Endothelial cell of umbilical vein (primary cell): ENCODE measurements around the gene KRT32. TPM values are rescaled to one million over a fixed set of nuclear protein-coding genes. Genes with fewer than 3 reads are reported as not detected.

Experiments used
- BruUV-seq: library from RNA; stranded (reverse); fragments of 400-500 nt; replicated peaks from 2 replicates; lab custom pipeline; 2021; lab: Mats Ljungman, UMichigan
- CTCF ChIA-PET: fragments of 300-600, 350-600 bp; sonication (Branson Sonifier 250); formaldehyde crosslinking; loops from one replicate; lab custom pipeline; 2021; ENCODE audit warnings: antibody characterized with exemption, inconsistent platforms; lab: Charles Lee
- POLR2A ChIA-PET: fragments of 300-600, 350-600 bp; sonication (Branson Sonifier 250); formaldehyde crosslinking; loops from one replicate; lab custom pipeline; 2021; ENCODE audit warnings: antibody characterized with exemption, inconsistent platforms; lab: Charles Lee
- DNase-seq: peaks from one replicate; pipeline ENCODE4 v3.0.0-alpha.2; 2011; ENCODE audit warnings: low read depth, low spot score
- FAIRE-seq: peaks from 2 replicates; lab custom pipeline; 2011; peaks lifted over from hg19 to GRCh38; lab: Jason Lieb, UNC
- H2AFZ ChIP-seq: 2 replicates; pipeline ENCODE4 v1.6.0; 2012; ENCODE audit warnings: low read depth, low read length, control low read depth, inconsistent platforms
- H3K27ac ChIP-seq: 2 replicates; pipeline ENCODE4 v1.5.1; 2011; ENCODE audit warnings: low read depth, mild to moderate bottlenecking, control low read depth, low read length, moderate library complexity; ENCODE audit not compliant: insufficient read depth
- H3K27me3 ChIP-seq, 2 experiments: 2 replicates each; pipeline versions ENCODE4 v1.6.0 to v1.6.1; 2011; ENCODE audit warnings: low read length in 2 of 2, mixed read lengths in 1 of 2; ENCODE audit not compliant: control insufficient read depth in 2 of 2, insufficient read depth in 2 of 2
- H3K36me3 ChIP-seq, 2 experiments: 2 replicates in 1 of 2; 3 replicates in 1 of 2; pipeline ENCODE4 v1.5.1; 2011; ENCODE audit warnings: low read length in 2 of 2, mild to moderate bottlenecking in 1 of 2, moderate library complexity in 1 of 2; ENCODE audit not compliant: control insufficient read depth in 2 of 2, insufficient read depth in 2 of 2; ENCODE audit errors: extremely low read depth in 1 of 2
- H3K4me1 ChIP-seq: 3 replicates; pipeline ENCODE4 v1.5.1; 2011; ENCODE audit warnings: mild to moderate bottlenecking, low read length; ENCODE audit not compliant: control insufficient read depth, insufficient read depth; ENCODE audit errors: extremely low read depth
- H3K4me2 ChIP-seq: 2 replicates; pipeline ENCODE4 v1.6.1; 2011; ENCODE audit warnings: low read length, control low read depth, mixed read lengths; ENCODE audit not compliant: insufficient read depth
- H3K4me3 ChIP-seq, 3 experiments: fragments of 200-600 bp in 1 of 3; sonication (generic), shearing (Covaris generic) in 1 of 3; replicated peaks in 1 of 3; 2 replicates each; pipeline ENCODE4 v1.5.1; 2011 to 2016; ENCODE audit warnings: control low read depth in 3 of 3, low read length in 3 of 3, mild to moderate bottlenecking in 2 of 3, inconsistent platforms in 1 of 3, low read depth in 1 of 3, moderate library complexity in 1 of 3; ENCODE audit not compliant: insufficient read depth in 1 of 3
- H3K79me2 ChIP-seq: 2 replicates; pipeline ENCODE4 v1.6.0; 2012; ENCODE audit warnings: low read length, inconsistent platforms; ENCODE audit not compliant: control insufficient read depth, insufficient read depth
- H3K9ac ChIP-seq: replicated peaks from 2 replicates; pipeline ENCODE3; 2011; ENCODE audit warnings: low read length, control low read depth; ENCODE audit not compliant: insufficient read depth; ENCODE audit errors: extremely low read depth
- H3K9me1 ChIP-seq: replicated peaks from 3 replicates; pipeline ENCODE4 v1.6.0; 2011; ENCODE audit warnings: mild to moderate bottlenecking, low read length; ENCODE audit not compliant: control insufficient read depth, insufficient read depth; ENCODE audit errors: extremely low read depth
- H3K9me3 ChIP-seq: replicated peaks from 2 replicates; pipeline ENCODE4 v1.5.1; 2012; ENCODE audit warnings: low read length, inconsistent platforms; ENCODE audit not compliant: control insufficient read depth, insufficient read depth
- H4K20me1 ChIP-seq: replicated peaks from 2 replicates; pipeline ENCODE3; 2011; ENCODE audit warnings: mild to moderate bottlenecking, low read length; ENCODE audit not compliant: control insufficient read depth, insufficient read depth; ENCODE audit errors: extremely low read depth
- EZH2 ChIP-seq: IDR thresholded peaks from 2 replicates; pipeline ENCODE4 v1.6.1; 2012; ENCODE audit warnings: borderline replicate concordance, low read depth, mild to moderate bottlenecking, moderate library complexity, low read length, inconsistent platforms; ENCODE audit not compliant: severe bottlenecking
- FOS ChIP-seq: IDR thresholded peaks from 2 replicates; pipeline ENCODE4 v1.6.1; 2011; ENCODE audit warnings: mild to moderate bottlenecking, low read length, moderate library complexity, borderline replicate concordance; ENCODE audit not compliant: insufficient read depth
- GATA2 ChIP-seq: IDR thresholded peaks from 2 replicates; pipeline ENCODE4 v1.7.0; 2011; ENCODE audit warnings: low read depth, mild to moderate bottlenecking, moderate library complexity, mixed read lengths, low read length; ENCODE audit not compliant: insufficient read length, insufficient read depth
- JUN ChIP-seq: IDR thresholded peaks from 2 replicates; pipeline ENCODE4 v1.6.1; 2011; ENCODE audit warnings: borderline replicate concordance, low read depth; ENCODE audit not compliant: insufficient read length, insufficient read depth
- MYC ChIP-seq: IDR thresholded peaks from one replicate; pipeline ENCODE4 v1.6.1; 2011; ENCODE audit warnings: mild to moderate bottlenecking, low read depth, low read length
- POLR2A ChIP-seq: IDR thresholded peaks from 2 replicates; pipeline ENCODE4 v1.6.1; 2012; ENCODE audit warnings: low read depth, mild to moderate bottlenecking, control low read depth, low read length
- POLR2AphosphoS5 ChIP-seq: IDR thresholded peaks from 2 replicates; pipeline ENCODE4 v1.6.1; 2012; ENCODE audit warnings: low read depth, mild to moderate bottlenecking, control low read depth, low read length, moderate library complexity; ENCODE audit not compliant: insufficient read depth
- dilution Hi-C: fragments of 300-500 bp; cut with MboI; formaldehyde crosslinking; loops from one replicate; pipeline ENCODE4 v1.15.0; 2019; ENCODE audit warnings: low sequenced_read_pairs; ENCODE audit not compliant: extremely low pct_ligation_motif_present
- intact Hi-C: fragments of 100-400 bp; cut with micrococcal nuclease; formaldehyde crosslinking; loops from one replicate; pipeline ENCODE4 v1.10.0; 2022
- polyA plus RNA-seq, 4 experiments: library from polyadenylated mRNA; depleted of rRNA in 3 of 4; stranded (reverse) in 3 of 4; unstranded in 1 of 4; fragments of >200 nt; gene quantifications; 2 replicates each; pipeline versions ENCODE4 v1.2.1 to v1.2.3, GENCODE V29; 2011 to 2012; ENCODE audit warnings: missing spikeins in 1 of 4
- total RNA-seq: library from RNA; stranded (reverse); gene quantifications from 2 replicates; pipeline ENCODE4 v1.2.3, GENCODE V29; 2021
- TF ChIP-seq, protein P1 (sequence below), 2 donors: IDR thresholded peaks; 1 replicate in 1 of 2; 2 replicates in 1 of 2; pipeline ENCODE4 v1.5.1; 2011; ENCODE audit warnings: low read length in 2 of 2, mild to moderate bottlenecking in 2 of 2, moderate library complexity in 2 of 2, control low read depth in 1 of 2, inconsistent platforms in 1 of 2, low read depth in 1 of 2; ENCODE audit not compliant: insufficient read depth in 1 of 2; ENCODE audit errors: extremely low read depth in 1 of 2
- TF ChIP-seq, protein P2 (sequence below): IDR thresholded peaks from 2 replicates; pipeline ENCODE4 v1.6.1; 2011; ENCODE audit not compliant: insufficient read depth, insufficient read length

Gene KRT32
- total and polyA plus RNA-seq, 2 donors (not counting 3 experiments of a cell fraction or from before 2014, with no cell fraction given), result not detected

DNA sequence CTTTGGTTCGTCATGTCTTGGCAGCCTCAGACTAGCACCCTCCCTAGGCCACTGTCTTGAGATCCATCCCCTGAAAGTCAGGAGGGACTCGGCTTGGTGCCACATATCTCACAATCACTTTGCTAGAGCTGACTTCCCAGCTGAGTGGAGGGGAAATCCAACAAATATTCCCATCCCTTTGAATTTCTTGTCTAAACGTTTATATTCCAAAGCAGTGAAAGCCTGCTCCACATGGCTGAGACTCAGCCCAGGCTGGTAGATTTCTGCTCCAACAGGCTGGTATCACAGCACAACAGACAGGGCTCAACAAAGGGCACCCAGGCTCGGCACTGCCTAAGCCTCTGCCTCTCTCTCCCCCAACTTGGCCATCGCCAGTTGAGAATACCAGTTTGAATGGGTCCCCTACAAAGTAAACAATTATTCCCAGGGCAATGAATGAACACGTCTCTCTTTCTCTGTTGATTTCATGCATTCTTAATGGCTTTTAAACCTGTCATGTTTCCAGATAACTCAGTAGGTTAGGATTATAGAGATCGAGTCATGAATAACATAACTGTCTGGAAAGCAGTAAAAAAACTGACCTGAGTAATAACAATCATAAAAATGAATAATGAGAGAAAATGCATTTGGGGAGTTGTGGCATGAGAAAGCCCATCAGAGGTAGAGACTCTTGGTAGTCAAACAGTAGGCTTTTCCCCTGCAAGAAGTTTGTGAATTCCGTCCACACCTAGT lies 37.2 kb upstream of the KRT32 start:
- ChIA-PET CTCF (interaction anchor here (1.0 to 6.3 kb wide), 3 partner anchors 8 to 44 kb away, joined by 3 to 33 read pairs (median 3); no protein-coding TSS in a partner anchor), POLR2A (no interaction called here)
- DNase-seq (no peak), FAIRE-seq (no peak)
- H4K20me1 ChIP-seq, result no peaks in the 10 kb centered on the region
- H3K79me2 ChIP-seq, result no peaks in the 10 kb centered on the region
- TF ChIP-seq, protein P1, sequence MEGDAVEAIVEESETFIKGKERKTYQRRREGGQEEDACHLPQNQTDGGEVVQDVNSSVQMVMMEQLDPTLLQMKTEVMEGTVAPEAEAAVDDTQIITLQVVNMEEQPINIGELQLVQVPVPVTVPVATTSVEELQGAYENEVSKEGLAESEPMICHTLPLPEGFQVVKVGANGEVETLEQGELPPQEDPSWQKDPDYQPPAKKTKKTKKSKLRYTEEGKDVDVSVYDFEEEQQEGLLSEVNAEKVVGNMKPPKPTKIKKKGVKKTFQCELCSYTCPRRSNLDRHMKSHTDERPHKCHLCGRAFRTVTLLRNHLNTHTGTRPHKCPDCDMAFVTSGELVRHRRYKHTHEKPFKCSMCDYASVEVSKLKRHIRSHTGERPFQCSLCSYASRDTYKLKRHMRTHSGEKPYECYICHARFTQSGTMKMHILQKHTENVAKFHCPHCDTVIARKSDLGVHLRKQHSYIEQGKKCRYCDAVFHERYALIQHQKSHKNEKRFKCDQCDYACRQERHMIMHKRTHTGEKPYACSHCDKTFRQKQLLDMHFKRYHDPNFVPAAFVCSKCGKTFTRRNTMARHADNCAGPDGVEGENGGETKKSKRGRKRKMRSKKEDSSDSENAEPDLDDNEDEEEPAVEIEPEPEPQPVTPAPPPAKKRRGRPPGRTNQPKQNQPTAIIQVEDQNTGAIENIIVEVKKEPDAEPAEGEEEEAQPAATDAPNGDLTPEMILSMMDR (IDR thresholded peaks at IDR 0.05; ENCODE audit: extremely low read depth in 1 of 2, insufficient read depth in 1 of 2, low read depth in 1 of 2, low read length in 2 of 2), result no peak
- TF ChIP-seq, protein P2, sequence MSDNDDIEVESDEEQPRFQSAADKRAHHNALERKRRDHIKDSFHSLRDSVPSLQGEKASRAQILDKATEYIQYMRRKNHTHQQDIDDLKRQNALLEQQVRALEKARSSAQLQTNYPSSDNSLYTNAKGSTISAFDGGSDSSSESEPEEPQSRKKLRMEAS, result no peak
- no peak for TF ChIP-seq POLR2AphosphoS5
- no peak for TF ChIP-seq MYC
- TF ChIP-seq EZH2, result no peak
- TF ChIP-seq GATA2, result no peak
- TF ChIP-seq POLR2A, result no peak
- no peak for TF ChIP-seq FOS
- TF ChIP-seq JUN, result no peak
- H3K36me3 ChIP-seq, result no peaks in the 10 kb centered on the region
- H3K9me3 ChIP-seq, result no peaks in the 10 kb centered on the region
- no peaks in the 10 kb centered on the region for H3K27me3 ChIP-seq
- no peak overlapping the region for H3K4me2 ChIP-seq
- intact Hi-C loops, result no loop called here
- no TSS peak for BruUV-seq
- H3K9ac ChIP-seq, result no peak overlapping the region
- H3K4me3 ChIP-seq, result no peak overlapping the region
- no peak overlapping the region for H2AFZ ChIP-seq
- H3K4me1 ChIP-seq, result peaks cover 10% of the 10 kb centered on the region
- no peak overlapping the region for H3K27ac ChIP-seq
- H3K9me1 ChIP-seq, result no peaks in the 10 kb centered on the region
- dilution Hi-C loops, result no loop called here
